ENCODE data around the gene ASIC4.
A peak's percentile ranks its signal among the peaks of the same experiment; 100 is the strongest.

- TF ChIP-seq, protein P1, sequence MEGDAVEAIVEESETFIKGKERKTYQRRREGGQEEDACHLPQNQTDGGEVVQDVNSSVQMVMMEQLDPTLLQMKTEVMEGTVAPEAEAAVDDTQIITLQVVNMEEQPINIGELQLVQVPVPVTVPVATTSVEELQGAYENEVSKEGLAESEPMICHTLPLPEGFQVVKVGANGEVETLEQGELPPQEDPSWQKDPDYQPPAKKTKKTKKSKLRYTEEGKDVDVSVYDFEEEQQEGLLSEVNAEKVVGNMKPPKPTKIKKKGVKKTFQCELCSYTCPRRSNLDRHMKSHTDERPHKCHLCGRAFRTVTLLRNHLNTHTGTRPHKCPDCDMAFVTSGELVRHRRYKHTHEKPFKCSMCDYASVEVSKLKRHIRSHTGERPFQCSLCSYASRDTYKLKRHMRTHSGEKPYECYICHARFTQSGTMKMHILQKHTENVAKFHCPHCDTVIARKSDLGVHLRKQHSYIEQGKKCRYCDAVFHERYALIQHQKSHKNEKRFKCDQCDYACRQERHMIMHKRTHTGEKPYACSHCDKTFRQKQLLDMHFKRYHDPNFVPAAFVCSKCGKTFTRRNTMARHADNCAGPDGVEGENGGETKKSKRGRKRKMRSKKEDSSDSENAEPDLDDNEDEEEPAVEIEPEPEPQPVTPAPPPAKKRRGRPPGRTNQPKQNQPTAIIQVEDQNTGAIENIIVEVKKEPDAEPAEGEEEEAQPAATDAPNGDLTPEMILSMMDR (IDR thresholded peaks at IDR 0.05): peak; percentile 8 to 27 (median 19)
- TF ChIP-seq POLR2A (IDR thresholded peaks at IDR 0.05; ENCODE audit: low read depth) (no peak), POLR2AphosphoS5 (IDR thresholded peaks at IDR 0.05) (no peak), EP300 (IDR thresholded peaks at IDR 0.05) (no peak)
These were observed 24.1 kb upstream of the ASIC4 start for GRCh38 chr2:219490186-219490585.

Measured in esophagus muscularis mucosa (tissue), 4 donors.